Middle frontal gyrus (tissue), 1 donor: ENCODE data around the gene VPS52.
"Not testable (repeated sequence)": the region's sequence is repeated elsewhere in the genome, so short reads cannot be mapped to it uniquely, and the experiment has no call there.

Source experiments
- DNase-seq: peaks from one replicate; pipeline ENCODE4 v3.0.0-alpha.2; 2015; ENCODE audit warnings: low spot score; ENCODE audit errors: extremely low spot score

VPS52 gene

GRCh38 chr6:33304216-33304615, 32.5 kb upstream of the VPS52 start:
- no peak for DNase-seq

- no peak for DNase-seq
Observed at GRCh38 chr6:33301877-33302276, 30.2 kb upstream of the VPS52 start.

GRCh38 chr6:33299237-33299944, 27.7 kb upstream of the VPS52 start:
- peak; percentile 91 for DNase-seq

- peak; percentile 15 for DNase-seq
Observed at GRCh38 chr6:33298773-33299236, 27.1 kb upstream of the VPS52 start, which contains the start of gene RGL2. RGL2 (minus strand) TSS chr6:33298942; CDS start chr6:33298610, 332 bp downstream.

GRCh38 chr6:33297956-33298772, 26.5 kb upstream of the VPS52 start:
- no peak for DNase-seq

GRCh38 chr6:33297406-33297955, 25.8 kb upstream of the VPS52 start:
- DNase-seq, result no peak

GRCh38 chr6:33296797-33297405, 25.2 kb upstream of the VPS52 start:
- DNase-seq, result no peak

- DNase-seq, result no peak
Observed at GRCh38 chr6:33295621-33296369, 24.1 kb upstream of the VPS52 start.

GRCh38 chr6:33294086-33294823, 22.6 kb upstream of the VPS52 start:
- DNase-seq, result no peak

GRCh38 chr6:33292996-33293682, 21.5 kb upstream of the VPS52 start:
- DNase-seq, result no peak

GRCh38 chr6:33290459-33290858, 18.8 kb upstream of the VPS52 start:
- no peak for DNase-seq

GRCh38 chr6:33289784-33290315, 18.2 kb upstream of the VPS52 start:
- DNase-seq, result no peak

GRCh38 chr6:33288921-33289783, 17.5 kb upstream of the VPS52 start, which contains the start of the genes PFDN6 and WDR46:
PFDN6 (plus strand) TSS chr6:33289601; CDS start chr6:33289857, 256 bp downstream.
WDR46 (minus strand) TSS chr6:33289239; CDS start chr6:33289170, 69 bp downstream.
- DNase-seq, result peak; percentile 93

GRCh38 chr6:33288141-33288920, 16.7 kb upstream of the VPS52 start:
- DNase-seq, result no peak

- no peak for DNase-seq
Observed at GRCh38 chr6:33286946-33287914, 15.6 kb upstream of the VPS52 start.

GRCh38 chr6:33285214-33285613, 13.5 kb upstream of the VPS52 start:
- not testable (repeated sequence) for DNase-seq
